PFSK-1 (cell line): ENCODE measurements around the gene THBS4.

ENCODE experiments used
- FOXP2 ChIP-seq: optimal IDR thresholded peaks from 2 replicates; pipeline ENCODE3; 2011; ENCODE audit warnings: borderline replicate concordance, control low read depth, inconsistent platforms; ENCODE audit not compliant: insufficient read depth; ENCODE audit errors: extremely low read length, extremely low read depth
- POLR2AphosphoS5 ChIP-seq: IDR thresholded peaks from 2 replicates; pipeline ENCODE4 v1.6.1; 2012; ENCODE audit warnings: low read depth, mild to moderate bottlenecking, control low read depth, low read length, moderate library complexity
- REST ChIP-seq, 2 experiments: IDR thresholded peaks; 2 replicates each; pipeline versions ENCODE4 v1.6.1 to v1.8.0; 2011 to 2012; ENCODE audit warnings: low read depth in 2 of 2, low read length in 2 of 2, control low read depth in 1 of 2, inconsistent platforms in 1 of 2, mild to moderate bottlenecking in 1 of 2, moderate library complexity in 1 of 2; ENCODE audit not compliant: insufficient read depth in 1 of 2
- SIN3A ChIP-seq: IDR thresholded peaks from 2 replicates; pipeline ENCODE4 v1.6.1; 2012; ENCODE audit warnings: mild to moderate bottlenecking, low read length, moderate library complexity, borderline replicate concordance; ENCODE audit not compliant: insufficient read depth
- TAF1 ChIP-seq: IDR thresholded peaks from 2 replicates; pipeline ENCODE4 v1.6.1; 2012; ENCODE audit warnings: low read length, control low read depth, borderline replicate concordance; ENCODE audit not compliant: insufficient read depth

- TF ChIP-seq POLR2AphosphoS5 (no peak), REST (IDR thresholded peaks at IDR 0.05; ENCODE audit: insufficient read depth in 1 of 2, low read depth in 2 of 2, low read length in 2 of 2) (no peak), TAF1 (no peak), SIN3A (no peak), FOXP2 (no peak)
Observed at GRCh38 chr5:80116465-80116864, 81.3 kb downstream of the THBS4 start.
